ENCODE measurements around the gene NPBWR2. TPM values are rescaled to one million over a fixed set of nuclear protein-coding genes. Genes with fewer than 3 reads are reported as not detected.
"Not testable (repeated sequence)": the region's sequence is repeated elsewhere in the genome, so short reads cannot be mapped to it uniquely, and the experiment has no call there.

Gene NPBWR2
- total RNA-seq, 1 donor from 2014 or later, result not detected

GRCh38 chr20:64139199-64140060 lies 32.1 kb upstream of the NPBWR2 start:
- H3K27me3 ChIP-seq (ENCODE audit: control insufficient read depth, insufficient read depth, low read length), result no peaks in the 10 kb centered on the region
- TF ChIP-seq CTCF (IDR thresholded peaks at IDR 0.05; ENCODE audit: insufficient read depth, low read length, severe bottlenecking), result no peak
- DNase-seq (ENCODE audit: low read depth), result no peak
- H3K4me3 ChIP-seq (ENCODE audit: low read depth, low read length), result no peak overlapping the region
- FAIRE-seq, result no peak
- H3K36me3 ChIP-seq (ENCODE audit: control insufficient read depth, insufficient read depth, low read length), result no peaks in the 10 kb centered on the region

GRCh38 chr20:64138276-64138815 lies 31.0 kb upstream of the NPBWR2 start:
- DNase-seq (ENCODE audit: low read depth) (no peak), FAIRE-seq (no peak)
- no peaks in the 10 kb centered on the region for H3K27me3 ChIP-seq (ENCODE audit: control insufficient read depth, insufficient read depth, low read length)
- no peaks in the 10 kb centered on the region for H3K36me3 ChIP-seq (ENCODE audit: control insufficient read depth, insufficient read depth, low read length)
- TF ChIP-seq CTCF (IDR thresholded peaks at IDR 0.05; ENCODE audit: insufficient read depth, low read length, severe bottlenecking), result no peak
- no peak overlapping the region for H3K4me3 ChIP-seq (ENCODE audit: low read depth, low read length)

- no peak for FAIRE-seq
- H3K27me3 ChIP-seq (ENCODE audit: control insufficient read depth, insufficient read depth, low read length), result no peaks in the 10 kb centered on the region
Measured at GRCh38 chr20:64137598-64138031, 30.2 kb upstream of the NPBWR2 start.

GRCh38 chr20:64136004-64136710 lies 28.8 kb upstream of the NPBWR2 start:
- FAIRE-seq, result no peak
- Histone ChIP-seq H3K36me3 (ENCODE audit: control insufficient read depth, insufficient read depth, low read length) (no peaks in the 10 kb centered on the region), H3K4me3 (ENCODE audit: low read depth, low read length) (no peak overlapping the region), H3K27me3 (ENCODE audit: control insufficient read depth, insufficient read depth, low read length) (no peaks in the 10 kb centered on the region)
- TF ChIP-seq CTCF (IDR thresholded peaks at IDR 0.05; ENCODE audit: insufficient read depth, low read length, severe bottlenecking), result no peak
- no peak for DNase-seq (ENCODE audit: low read depth)

More at GRCh38 chr20:64137598-64138031, 30.2 kb upstream of the NPBWR2 start:
- Histone ChIP-seq H3K36me3 (ENCODE audit: control insufficient read depth, insufficient read depth, low read length) (no peaks in the 10 kb centered on the region), H3K4me3 (ENCODE audit: low read depth, low read length) (no peak overlapping the region)
- no peak for DNase-seq (ENCODE audit: low read depth)
- TF ChIP-seq CTCF (IDR thresholded peaks at IDR 0.05; ENCODE audit: insufficient read depth, low read length, severe bottlenecking), result no peak

GRCh38 chr20:64134744-64135143 lies 27.4 kb upstream of the NPBWR2 start:
- not testable (repeated sequence) for FAIRE-seq; H3K27me3 ChIP-seq (ENCODE audit: control insufficient read depth, insufficient read depth, low read length); H3K4me3 ChIP-seq (ENCODE audit: low read depth, low read length); DNase-seq (ENCODE audit: low read depth); H3K36me3 ChIP-seq (ENCODE audit: control insufficient read depth, insufficient read depth, low read length)

GRCh38 chr20:64133951-64134407 lies 26.6 kb upstream of the NPBWR2 start:
- no peak for TF ChIP-seq CTCF (IDR thresholded peaks at IDR 0.05; ENCODE audit: insufficient read depth, low read length, severe bottlenecking)
- H3K36me3 ChIP-seq (ENCODE audit: control insufficient read depth, insufficient read depth, low read length), result no peaks in the 10 kb centered on the region
- DNase-seq (ENCODE audit: low read depth) (no peak), FAIRE-seq (no peak)
- no peaks in the 10 kb centered on the region for H3K27me3 ChIP-seq (ENCODE audit: control insufficient read depth, insufficient read depth, low read length)
- no peak overlapping the region for H3K4me3 ChIP-seq (ENCODE audit: low read depth, low read length)

Data from bronchial epithelial cell (primary cell).